ENCODE results near the gene HCN4. TPM values are rescaled to one million over a fixed set of nuclear protein-coding genes. Genes with fewer than 3 reads are reported as not detected.

HCN4 gene
- total and polyA plus RNA-seq, 2 of the 8 experiments (the other 6 are each of a cell fraction or from before 2014, with no cell fraction given): 3.7 to 8.5 TPM

GRCh38 chr15:73386238-73386637 is 17.5 kb upstream of the HCN4 start (continued):
- TF ChIP-seq ATF3 (IDR thresholded peaks at IDR 0.05; ENCODE audit: insufficient read depth, low read depth, low read length) (no peak), KDM5A (IDR thresholded peaks at IDR 0.05; ENCODE audit: low read length) (no peak), JUND (IDR thresholded peaks at IDR 0.05; ENCODE audit: low read length) (no peak), SP1 (IDR thresholded peaks at IDR 0.05; ENCODE audit: low read depth, low read length) (no peak), NANOG (IDR thresholded peaks at IDR 0.05; ENCODE audit: insufficient read depth, low read depth, low read length, poor library complexity, severe bottlenecking) (no peak)
